ENCODE data around the gene CARMIL1.

GRCh38 chr6:25369433-25370177 is 90.4 kb downstream of the CARMIL1 start:
- TF ChIP-seq CTCF (IDR thresholded peaks at IDR 0.05; ENCODE audit: low read depth, low read length) (no peak), EZH2phosphoT487 (IDR thresholded peaks at IDR 0.05; ENCODE audit: low read depth) (no peak)
